ENCODE data around the gene NR4A1. TPM values are rescaled to one million over a fixed set of nuclear protein-coding genes. Genes with fewer than 3 reads are reported as not detected.

The NR4A1 gene
- total RNA-seq, 6 experiments from 2014 or later = 5.0 to 8.8 (median 7.7) TPM

- Histone ChIP-seq H3K27me3 (no peaks in the 10 kb centered on the region), H3K9me3 (no peaks in the 10 kb centered on the region), H3K36me3 (no peaks in the 10 kb centered on the region), H3K4me3 (no peak overlapping the region), H3K4me1 (peaks cover 0 to 20% (median 7%) of the 10 kb centered on the region in 4 donors), H3K27ac (no peak overlapping the region)
- no peak for DNase-seq
- WGBS (ENCODE audit: insufficient coverage, low coverage, low lambda C conversion rate, missing lambda C conversion rate) = 74% methylated on average over 3 of the region's 10 CpGs
- ATAC-seq = no peak
- TF ChIP-seq, protein P1, sequence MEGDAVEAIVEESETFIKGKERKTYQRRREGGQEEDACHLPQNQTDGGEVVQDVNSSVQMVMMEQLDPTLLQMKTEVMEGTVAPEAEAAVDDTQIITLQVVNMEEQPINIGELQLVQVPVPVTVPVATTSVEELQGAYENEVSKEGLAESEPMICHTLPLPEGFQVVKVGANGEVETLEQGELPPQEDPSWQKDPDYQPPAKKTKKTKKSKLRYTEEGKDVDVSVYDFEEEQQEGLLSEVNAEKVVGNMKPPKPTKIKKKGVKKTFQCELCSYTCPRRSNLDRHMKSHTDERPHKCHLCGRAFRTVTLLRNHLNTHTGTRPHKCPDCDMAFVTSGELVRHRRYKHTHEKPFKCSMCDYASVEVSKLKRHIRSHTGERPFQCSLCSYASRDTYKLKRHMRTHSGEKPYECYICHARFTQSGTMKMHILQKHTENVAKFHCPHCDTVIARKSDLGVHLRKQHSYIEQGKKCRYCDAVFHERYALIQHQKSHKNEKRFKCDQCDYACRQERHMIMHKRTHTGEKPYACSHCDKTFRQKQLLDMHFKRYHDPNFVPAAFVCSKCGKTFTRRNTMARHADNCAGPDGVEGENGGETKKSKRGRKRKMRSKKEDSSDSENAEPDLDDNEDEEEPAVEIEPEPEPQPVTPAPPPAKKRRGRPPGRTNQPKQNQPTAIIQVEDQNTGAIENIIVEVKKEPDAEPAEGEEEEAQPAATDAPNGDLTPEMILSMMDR (IDR thresholded peaks at IDR 0.05) = no peak
- TF ChIP-seq POLR2A (IDR thresholded peaks at IDR 0.05) = no peak
- intact Hi-C loops (cut with DNase I) = no loop called here
Observed at GRCh38 chr12:52090291-52090690, 39.0 kb downstream of the NR4A1 start.

- Histone ChIP-seq H3K4me3 (no peak overlapping the region), H3K27ac (no peak overlapping the region), H3K4me1 (peaks cover 0 to 20% (median 7%) of the 10 kb centered on the region in 4 donors), H3K9me3 (no peaks in the 10 kb centered on the region), H3K36me3 (no peaks in the 10 kb centered on the region), H3K27me3 (no peaks in the 10 kb centered on the region)
- intact Hi-C loops (cut with DNase I) = no loop called here
- TF ChIP-seq, protein P1 (IDR thresholded peaks at IDR 0.05) = no peak
- TF ChIP-seq POLR2A (IDR thresholded peaks at IDR 0.05) = no peak
- DNase-seq (no peak), ATAC-seq (no peak)
- 64% methylated on average over 3 of the region's 3 CpGs for WGBS (ENCODE audit: insufficient coverage, low coverage, low lambda C conversion rate, missing lambda C conversion rate)
Observed at GRCh38 chr12:52091061-52091460, 39.8 kb downstream of the NR4A1 start.

GRCh38 chr12:52091869-52092268, 40.6 kb downstream of the NR4A1 start:
- 58% methylated on average over 8 of the region's 8 CpGs for WGBS (ENCODE audit: insufficient coverage, low coverage, low lambda C conversion rate, missing lambda C conversion rate)
- Histone ChIP-seq H3K36me3 (no peaks in the 10 kb centered on the region), H3K9me3 (no peaks in the 10 kb centered on the region), H3K4me1 (peaks cover 0 to 20% (median 7%) of the 10 kb centered on the region in 4 donors), H3K27ac (no peak overlapping the region), H3K27me3 (no peaks in the 10 kb centered on the region), H3K4me3 (no peak overlapping the region)
- peak in 1 of 4 donors; percentile 17 for ATAC-seq
- intact Hi-C loops (cut with DNase I) = no loop called here
- DNase-seq = no peak
- TF ChIP-seq, protein P1 (IDR thresholded peaks at IDR 0.05) = no peak

DNA sequence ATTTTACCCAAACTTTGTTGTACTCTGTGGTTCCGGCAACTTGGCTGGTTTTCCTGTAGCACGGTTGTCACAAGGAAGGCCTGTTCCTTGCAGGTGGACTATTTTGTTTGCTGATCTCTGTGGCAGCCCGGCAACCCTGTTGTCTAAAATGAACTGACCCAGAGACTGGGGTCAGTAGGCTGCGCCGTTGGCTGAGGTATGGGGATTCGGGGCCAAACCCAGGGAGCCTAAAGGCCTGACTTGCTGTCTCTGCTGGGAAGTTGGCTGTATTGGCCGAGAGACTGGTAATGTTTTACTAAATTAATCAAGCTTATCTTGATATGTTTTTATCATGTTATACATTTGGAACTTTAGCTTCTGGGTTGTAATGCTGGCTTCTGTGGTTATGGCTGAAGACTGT, 42.1 kb downstream of the NR4A1 start:
- TF ChIP-seq, protein P1 (IDR thresholded peaks at IDR 0.05) = no peak
- no peak for TF ChIP-seq POLR2A (IDR thresholded peaks at IDR 0.05)
- H3K9me3 ChIP-seq = no peaks in the 10 kb centered on the region
- peak; percentile 98 to 99 (median 99) for ATAC-seq

More for the DNA sequence above, 42.1 kb downstream of the NR4A1 start:
- DNase-seq = peak; percentile 82 to 95 (median 93)
- WGBS (ENCODE audit: insufficient coverage, low coverage, low lambda C conversion rate, missing lambda C conversion rate) = 17% methylated on average over 7 of the region's 7 CpGs
- H3K27me3 ChIP-seq = no peaks in the 10 kb centered on the region
- intact Hi-C loops (cut with DNase I) = no loop called here
- H3K4me3 ChIP-seq = peak overlapping the region in 2 of 3 donors; percentile 20 to 31
- no peaks in the 10 kb centered on the region for H3K36me3 ChIP-seq
- H3K4me1 ChIP-seq = peaks cover 0 to 20% (median 7%) of the 10 kb centered on the region in 4 donors
- H3K27ac ChIP-seq = peak overlapping the region in 2 of 3 donors; percentile 81 to 83
